NT2/D1 (cell line): Measurements from ENCODE around the gene ZNF768.

ENCODE experiments used
- SUZ12 ChIP-seq: IDR thresholded peaks from 2 replicates; pipeline ENCODE4 v1.6.1; 2011; ENCODE audit not compliant: insufficient read length, insufficient read depth; ENCODE audit errors: extremely low read depth
- YY1 ChIP-seq: IDR thresholded peaks from 2 replicates; pipeline ENCODE4 v1.6.1; 2011; ENCODE audit not compliant: insufficient read length, insufficient read depth
- ZNF274 ChIP-seq: IDR thresholded peaks from 2 replicates; pipeline ENCODE4 v1.6.1; 2011; ENCODE audit warnings: mild to moderate bottlenecking, low read depth, low read length

DNA sequence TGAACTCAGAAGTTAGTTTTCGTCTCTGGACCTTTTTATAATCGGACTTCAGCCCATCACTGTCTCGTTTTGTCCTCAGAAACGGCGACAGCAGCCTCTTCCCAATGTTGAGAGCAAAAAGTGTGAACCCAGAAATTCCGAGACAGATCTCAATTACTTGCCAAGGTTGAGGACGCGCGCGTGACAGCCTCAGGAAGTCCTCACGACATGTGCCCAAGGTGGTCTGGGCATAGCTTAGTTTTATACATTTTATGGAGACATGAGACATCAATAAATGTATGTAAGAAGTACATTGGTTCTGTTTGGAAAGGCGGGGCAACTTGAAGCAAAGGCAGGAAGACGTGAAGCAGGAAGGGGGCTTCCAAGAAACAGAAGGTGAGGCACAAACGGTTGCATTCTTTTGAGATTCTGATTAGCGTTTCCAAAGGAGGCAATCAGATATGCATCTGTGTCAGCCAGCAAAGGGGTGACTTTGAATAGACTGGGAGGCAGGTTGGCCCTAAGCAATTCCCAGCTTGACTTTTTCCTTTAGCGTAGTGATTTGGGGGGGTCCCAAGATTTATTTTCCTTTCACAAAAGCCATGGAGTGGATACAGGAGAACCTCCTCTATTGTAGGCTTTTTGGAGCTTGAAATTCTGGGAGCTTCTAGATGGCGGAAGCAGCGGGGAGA, 8.9 kb upstream of the ZNF768 start:
- TF ChIP-seq ZNF274 (no peak), YY1 (no peak), SUZ12 (no peak)
